Right renal cortex interstitium (tissue), 3 donors: ENCODE data around the gene ESYT2. TPM values are rescaled to one million over a fixed set of nuclear protein-coding genes. Genes with fewer than 3 reads are reported as not detected.

ENCODE experiments used
- DNase-seq, 3 donors: peaks; one replicate each; pipeline ENCODE4 v3.0.0-alpha.2; 2013; ENCODE audit warnings: low read depth in 3 of 3, low spot score in 2 of 3
- polyA plus RNA-seq, 3 donors: library from polyadenylated mRNA; unstranded; fragments of 120-200 nt; gene quantifications; one replicate each; pipeline ENCODE4 v1.2.1, GENCODE V29; 2013; ENCODE audit not compliant: insufficient read length in 3 of 3

Gene ESYT2
- polyA plus RNA-seq, 3 donors = 47.1 to 48.0 (median 47.7) TPM

DNA sequence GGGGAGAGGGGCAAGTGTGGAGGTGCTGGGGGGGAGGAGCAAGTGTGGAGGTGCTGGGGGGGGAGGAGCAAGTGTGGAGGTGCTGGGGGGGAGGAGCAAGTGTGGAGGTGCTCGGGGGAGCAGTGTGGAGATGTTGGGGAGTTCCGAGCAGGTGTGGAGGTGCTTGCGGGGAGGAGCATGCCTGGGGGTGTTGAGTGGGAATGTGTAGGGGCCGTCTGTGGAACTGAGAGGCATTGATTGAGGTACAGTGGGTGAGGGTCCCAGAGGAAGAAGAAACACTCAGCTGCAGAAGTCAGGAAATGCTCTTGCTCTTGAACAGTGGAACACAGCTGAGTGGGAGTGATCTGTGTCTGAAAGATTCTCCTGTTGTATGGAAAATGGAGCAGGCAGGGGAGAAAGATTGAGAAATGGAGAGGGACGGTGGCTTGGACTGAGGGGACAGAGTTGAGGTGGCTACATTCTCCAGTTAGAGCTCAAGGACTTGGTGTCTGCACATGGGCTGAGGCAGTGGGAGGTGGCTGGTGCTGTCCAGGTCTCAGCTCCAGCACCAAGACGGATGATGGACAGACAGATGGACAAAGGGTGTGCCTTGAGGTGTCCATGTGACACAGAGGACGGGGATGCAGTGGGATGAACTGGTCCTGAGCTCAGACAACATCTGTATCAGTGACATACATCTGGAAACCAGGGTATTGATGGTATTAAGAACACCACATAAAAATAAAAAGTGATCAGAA is 99.5 kb downstream of the ESYT2 start:
- DNase-seq = no peak

DNA sequence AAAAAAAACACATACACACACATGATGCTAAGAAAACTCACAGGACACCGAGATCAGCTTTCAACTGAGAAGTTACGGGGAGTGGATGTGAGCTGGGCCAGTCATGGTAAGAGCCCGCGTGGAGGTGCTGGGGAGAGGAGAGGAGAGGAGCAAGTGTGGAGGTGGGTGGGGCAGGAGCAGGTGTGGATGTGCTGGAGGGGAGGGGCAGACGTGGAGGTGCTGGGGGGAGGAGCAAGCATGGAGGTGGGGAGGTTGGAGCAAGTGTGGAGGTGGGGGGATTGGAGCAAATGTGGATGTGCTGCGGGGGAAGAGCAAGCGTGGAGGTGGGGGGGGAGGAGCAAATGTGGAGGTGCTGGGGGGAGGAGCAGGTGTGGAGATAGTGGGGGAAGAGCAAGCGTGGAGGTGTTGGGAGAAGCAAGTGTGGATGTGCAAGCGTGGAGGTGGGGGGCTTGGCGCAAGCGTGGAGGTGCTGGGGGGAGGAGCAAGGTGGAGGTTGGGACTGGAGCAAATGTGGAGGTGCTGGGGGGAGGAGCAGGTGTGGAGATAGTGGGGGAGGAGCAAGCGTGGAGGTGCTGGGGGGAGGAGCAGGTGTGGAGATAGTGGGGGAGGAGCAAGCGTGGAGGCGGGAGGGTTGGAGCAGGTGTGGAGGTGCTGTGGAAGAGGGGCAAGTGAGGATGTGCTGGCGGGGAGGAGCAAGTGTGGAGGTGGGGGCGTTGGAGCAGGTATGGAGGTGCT is 100.2 kb downstream of the ESYT2 start:
- no peak for DNase-seq

DNA sequence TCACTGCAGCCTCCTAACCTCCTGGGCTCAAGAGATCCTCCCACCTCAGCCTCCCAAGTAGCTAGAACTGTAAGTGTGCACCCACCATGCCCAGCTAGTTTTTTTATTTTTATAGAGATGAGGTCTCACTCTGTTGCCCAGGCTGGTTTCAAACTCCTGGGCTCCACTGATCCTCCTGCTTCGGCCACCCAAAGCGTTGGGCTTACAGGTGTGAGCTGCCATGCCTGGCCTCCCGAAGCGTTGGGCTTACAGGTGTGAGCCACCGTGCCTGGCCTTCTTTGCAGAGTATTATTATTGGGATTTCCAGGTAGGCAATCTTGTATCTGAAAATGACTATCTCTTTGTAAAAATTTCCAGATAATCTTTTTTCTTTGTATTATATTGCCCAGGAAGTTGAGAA is 101.6 kb downstream of the ESYT2 start:
- DNase-seq = no peak

DNA sequence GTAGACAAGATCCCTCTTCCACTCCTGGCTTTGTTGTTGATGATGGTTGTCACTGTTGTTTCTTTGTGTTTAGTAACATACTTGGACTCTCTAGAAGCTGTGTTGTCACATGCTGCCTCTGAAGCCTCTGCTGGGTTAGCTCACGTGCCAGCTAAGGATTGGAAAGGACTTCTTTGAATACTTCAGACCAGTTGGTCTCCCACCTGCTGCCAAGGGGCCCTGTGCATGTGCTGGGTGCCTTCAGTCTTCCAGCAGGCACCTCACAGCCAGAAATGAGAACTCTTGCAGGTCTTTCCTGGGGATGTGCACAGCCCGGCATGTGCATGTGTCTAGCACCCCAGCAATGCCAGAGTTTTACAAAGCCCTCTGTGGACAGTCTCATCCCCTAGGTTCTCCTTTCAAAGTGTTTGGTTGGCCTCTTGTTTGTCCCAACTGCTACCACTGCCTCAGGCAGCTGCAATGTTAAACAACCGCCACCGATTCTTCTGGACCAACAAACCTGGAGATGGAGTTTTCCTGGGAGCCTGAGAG is 103.0 kb downstream of the ESYT2 start:
- no peak for DNase-seq

DNA sequence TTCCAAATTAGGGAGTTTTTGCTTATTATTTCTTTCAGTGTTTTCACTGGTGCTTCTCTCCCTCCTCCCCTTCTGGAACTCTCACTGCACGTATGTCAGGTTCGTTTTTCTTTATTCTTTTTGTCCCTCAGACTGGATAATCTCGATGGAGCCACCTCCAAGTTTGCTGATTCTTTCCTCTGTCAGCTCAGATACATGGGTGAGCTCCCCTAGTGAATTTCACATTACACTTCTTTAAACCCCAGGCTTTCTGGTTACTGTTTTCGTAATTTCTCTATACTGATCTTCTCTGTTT is 103.9 kb downstream of the ESYT2 start:
- DNase-seq = no peak

DNA sequence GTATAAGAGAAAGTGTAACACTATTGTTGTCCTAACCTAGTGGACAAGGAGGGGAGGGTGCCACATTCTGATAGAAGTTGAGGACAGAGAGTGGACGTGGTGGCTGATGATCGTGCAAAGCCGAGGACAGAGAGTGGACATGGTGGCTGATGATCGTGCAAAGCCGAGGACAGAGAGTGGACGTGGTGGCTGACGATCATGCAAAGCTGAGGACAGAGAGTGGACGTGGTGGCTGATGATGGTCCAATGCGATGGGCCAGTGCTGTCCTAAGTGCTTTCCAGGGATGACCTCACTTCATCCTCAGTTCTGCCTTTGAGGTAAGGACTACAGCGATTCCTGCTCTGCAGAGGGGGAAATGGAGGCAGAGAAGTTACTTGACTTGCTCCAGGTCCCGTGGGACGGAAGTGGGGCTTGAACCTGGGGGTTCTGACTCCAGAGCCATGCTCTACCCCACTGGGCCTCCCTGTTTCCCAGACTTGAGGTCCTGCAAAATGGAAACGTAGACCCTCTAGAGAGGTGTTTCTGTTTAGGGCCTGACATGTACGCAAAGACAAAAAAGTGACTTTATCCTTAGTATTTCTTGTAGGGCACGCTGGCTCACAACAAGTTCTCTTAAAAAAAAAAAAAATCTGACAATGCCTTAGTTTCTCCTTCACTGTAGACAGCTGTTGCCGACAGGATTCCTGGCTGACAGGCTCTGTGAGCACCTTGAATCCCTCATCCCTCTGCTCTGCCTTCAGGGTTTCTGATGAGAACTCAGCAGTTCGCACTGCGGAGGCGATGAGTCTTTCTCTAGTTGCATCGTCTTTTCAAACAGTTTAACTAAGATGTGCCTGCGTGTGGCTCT is 104.4 kb downstream of the ESYT2 start:
- DNase-seq = no peak

DNA sequence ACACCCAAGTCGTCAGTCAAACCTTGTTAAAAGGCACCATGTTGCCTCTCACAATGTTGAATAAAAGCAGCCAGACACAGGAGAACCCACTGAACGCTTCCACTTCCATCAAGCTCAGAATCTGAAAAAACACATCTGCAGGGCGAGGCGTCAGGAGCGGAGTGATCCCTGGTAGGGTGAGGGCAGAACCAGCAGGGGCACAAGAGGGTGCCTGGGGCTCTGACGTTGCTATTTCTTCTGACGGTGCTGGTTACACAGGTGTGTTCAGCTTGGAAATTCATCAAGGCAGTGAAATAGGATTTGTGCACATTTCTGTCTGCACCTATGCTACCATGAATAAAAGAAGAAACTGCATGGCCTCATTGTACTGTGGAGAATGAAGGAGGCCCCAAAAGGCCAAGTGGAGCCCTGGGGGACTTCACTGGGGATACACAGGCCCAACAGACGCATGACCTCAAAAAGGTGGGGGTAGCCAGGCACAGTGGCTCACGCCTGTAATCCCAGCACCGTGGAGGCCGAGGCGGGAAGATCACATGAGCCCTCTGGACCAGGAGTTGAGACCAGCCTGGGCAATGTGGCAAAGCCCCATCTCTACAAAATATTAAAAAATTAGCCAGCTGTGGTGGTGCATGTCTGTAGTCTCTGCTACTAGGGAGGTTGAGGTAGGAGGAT is 105.5 kb downstream of the ESYT2 start:
- no peak for DNase-seq

DNA sequence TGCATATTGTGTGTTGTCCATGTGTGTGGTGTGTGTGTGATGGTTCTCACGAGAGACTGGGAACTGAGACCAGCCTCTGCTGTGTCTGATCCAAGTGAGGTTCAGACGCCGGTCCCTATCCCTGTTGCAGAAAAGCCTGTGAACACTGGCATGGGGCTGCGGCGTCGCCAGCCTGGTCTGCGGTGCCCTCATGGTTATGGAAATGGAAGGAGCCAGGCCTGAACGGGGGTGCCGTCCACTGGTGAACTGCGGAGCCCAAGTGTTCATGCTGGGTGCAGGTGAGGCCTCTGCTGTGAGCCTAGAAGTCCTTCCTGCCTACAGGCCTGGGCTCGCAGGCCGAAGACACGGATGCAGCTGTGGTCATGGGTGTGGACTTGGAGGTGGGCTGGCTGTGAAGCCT is 106.0 kb downstream of the ESYT2 start:
- DNase-seq = no peak

DNA sequence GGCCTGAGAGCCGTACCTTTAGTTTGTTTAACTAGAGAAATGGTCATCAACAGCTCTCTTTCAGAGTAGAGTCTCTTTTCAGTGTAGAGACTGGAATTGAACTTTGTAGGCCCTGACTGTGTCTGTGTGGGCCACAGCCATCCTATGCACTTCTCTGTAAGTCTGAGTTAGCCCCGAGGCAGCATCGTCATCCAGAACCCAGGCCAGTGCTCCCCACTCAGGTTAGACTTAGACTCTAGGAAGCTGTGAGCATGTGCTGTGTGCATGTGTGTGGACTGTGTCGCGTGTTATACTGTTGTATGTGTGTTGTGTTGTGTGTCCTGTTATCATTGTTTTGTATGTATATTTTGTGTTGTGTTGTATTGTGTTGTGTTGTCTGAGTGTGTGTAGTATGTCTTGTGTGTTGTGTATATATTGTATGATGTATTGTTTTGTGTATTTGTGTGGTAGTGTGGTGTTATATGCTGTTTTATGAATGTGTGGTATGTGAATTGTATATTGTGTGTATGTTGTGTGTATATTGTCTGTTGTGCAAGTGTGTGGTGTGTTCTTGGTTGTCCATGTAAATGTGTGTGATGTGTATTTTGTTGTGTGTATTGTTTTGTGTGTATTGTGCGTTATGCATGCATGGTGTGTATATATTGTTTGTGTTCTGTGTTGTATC is 106.6 kb downstream of the ESYT2 start:
- no peak for DNase-seq

DNA sequence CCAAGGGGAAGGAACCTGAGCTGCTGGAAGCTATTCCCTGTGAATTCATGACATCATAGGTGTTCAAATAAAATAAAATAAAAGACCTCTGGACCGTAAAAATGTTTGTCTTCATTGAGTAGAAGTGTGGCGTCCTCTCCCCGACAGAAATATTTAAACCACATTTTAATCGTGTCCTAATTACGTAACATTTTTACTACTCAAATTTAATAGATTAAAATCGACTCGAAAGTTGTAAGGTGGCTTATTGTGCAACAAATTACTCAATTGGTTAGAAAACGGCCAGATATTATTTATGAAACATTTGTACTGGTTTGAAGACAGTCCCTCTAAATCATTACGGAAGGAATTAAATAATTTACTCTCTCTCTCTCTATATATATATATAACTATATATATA is 109.2 kb downstream of the ESYT2 start:
- no peak for DNase-seq

DNA sequence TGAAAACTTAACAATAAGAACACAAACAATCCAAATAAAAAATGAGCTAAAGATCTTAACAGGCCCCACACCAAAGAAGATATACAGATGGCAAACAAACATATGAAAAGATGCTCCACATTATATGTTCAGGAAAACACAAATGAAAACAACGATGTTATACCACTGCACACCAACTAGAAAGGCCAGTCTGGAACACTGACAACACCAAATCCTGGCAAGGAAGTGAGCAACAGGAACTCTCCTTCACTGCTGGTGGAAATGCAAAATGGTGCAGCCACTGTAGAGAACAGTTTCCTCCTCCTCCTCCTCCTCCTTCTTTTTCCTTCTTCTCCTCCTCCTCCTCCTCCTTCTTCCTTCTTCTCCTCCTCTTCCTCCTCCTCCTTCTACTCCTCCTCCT is 112.5 kb downstream of the ESYT2 start:
- no peak for DNase-seq

DNA sequence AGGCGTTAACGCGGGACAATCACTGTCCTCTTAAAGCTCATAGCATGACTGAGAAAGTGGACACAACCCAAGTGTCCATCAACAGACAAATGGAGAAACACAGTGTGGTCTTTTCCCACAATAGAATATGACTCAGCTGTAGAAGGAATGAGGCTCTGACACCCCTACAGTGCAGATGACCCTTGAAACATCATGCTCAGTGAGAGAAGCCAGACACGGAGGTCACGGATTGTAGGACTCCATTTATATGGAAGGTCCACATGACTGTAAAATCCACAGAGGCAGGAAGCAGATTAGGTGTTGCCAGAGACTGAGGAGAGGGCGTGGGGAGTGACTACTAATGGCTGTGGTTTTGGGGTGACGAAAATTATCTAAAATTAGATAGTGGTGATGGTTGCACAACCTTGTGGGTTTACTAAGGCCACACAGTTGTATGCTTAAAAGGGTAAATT is 118.6 kb downstream of the ESYT2 start:
- DNase-seq = no peak

DNA sequence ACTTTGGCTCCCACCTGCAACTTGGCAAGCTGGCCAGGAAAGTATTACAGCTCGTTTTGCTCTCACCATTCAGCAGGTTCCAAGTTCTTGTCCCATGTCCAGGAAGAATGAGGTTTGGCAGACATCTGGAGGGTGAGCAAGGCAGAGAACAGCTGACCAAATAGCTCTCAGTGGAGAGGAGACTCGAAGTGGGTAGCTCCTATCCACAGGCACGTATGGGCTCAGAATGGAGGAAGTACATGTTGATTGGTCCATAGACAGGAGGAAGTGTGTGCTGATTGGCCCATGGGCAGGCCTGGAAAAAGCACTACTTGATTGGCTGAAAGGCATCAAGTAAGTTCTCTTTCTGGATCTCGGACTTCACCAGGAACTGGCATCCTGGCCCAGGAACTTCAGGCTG is 121.7 kb downstream of the ESYT2 start:
- no peak for DNase-seq

DNA sequence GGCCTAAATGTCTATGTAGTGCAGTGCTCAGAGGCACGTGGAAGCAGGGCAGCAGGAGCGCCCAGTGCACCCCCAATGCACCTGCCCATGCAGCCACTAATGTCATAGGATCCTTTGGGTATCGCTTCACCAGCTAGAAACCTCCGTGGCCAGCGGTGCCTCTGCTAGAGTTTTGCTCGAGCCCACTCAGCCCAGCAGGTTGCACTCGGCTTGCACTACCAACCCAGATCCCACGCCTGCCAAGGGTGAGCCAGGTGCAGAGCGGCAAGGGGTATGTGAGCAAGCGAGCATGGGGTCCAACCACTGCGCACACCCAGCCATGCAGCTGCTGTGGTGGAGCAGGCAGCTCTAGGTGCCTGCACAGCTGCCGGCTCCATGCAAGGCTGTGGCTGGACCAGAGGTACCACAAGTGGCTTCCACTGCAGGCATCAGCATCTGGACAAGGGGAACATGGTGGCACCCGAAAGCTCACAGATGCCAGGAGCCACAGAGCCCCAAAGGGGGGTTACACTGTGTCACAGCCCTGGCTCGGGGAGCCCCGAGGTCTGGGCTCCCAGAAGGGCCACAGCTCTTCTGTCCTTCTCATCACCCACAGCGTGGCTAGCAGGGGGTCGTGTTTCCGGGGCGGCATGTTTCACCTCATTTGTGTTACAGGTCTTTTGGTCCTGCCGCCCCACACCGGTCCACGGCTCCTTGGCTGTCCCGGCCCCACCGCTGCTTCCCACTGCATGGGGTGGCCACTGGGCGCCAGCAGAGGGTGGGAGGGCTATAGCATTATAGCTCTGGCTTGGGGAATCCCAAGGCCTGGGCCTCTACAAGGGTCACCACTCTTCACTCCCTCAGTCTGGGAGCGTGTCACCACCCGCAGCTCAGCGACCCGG is 122.4 kb downstream of the ESYT2 start:
- no peak for DNase-seq

DNA sequence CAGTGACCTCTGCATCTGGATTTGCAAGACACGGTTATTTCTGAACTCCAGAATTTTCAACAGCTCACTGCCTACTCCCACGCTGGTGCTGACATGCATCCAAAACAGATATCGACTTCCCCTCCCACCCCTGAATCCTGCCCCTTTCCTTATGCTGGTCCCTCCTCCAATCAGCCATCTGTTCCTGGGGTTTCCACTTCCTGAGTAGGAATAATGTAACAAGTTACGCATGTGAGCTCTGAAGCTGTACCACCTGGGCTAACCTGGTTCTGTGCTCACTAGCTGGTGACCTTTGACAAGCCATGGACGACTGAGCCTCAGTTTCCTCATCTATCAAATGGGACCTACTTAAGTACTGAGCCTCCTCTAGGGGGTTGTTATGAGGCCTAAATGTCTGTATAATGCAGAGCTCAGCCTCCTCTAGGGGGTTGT is 123.0 kb downstream of the ESYT2 start:
- no peak for DNase-seq

DNA sequence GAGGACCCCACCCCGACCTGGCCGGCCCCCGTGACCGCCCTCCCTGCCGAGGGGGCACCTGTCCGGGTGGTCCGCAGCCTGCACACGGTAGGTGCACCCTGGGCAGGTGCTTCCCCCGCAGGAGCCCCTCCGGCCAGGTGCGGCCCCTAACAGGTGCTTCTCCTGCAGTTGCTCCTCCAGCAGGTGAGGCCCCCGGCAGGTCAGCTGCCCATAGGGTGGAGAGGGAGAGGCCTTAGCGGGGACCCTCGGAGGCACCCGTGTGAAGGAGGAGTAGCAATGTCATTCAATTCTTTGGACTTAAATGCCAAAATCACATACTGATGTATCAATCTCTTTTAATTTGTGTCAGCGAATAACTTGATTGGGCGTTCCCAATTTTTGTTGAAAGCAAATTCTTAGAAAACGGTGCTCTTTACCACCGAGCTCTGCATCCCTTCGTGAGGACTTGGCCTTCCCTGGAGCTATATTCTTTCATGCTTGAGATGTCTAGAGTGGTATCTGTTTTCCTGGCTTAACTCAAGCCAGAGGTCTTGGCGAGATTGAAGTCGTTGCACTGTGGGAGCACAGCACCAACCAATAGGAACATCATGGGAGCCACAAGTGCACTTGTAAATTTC is 124.0 kb downstream of the ESYT2 start:
- no peak for DNase-seq

DNA sequence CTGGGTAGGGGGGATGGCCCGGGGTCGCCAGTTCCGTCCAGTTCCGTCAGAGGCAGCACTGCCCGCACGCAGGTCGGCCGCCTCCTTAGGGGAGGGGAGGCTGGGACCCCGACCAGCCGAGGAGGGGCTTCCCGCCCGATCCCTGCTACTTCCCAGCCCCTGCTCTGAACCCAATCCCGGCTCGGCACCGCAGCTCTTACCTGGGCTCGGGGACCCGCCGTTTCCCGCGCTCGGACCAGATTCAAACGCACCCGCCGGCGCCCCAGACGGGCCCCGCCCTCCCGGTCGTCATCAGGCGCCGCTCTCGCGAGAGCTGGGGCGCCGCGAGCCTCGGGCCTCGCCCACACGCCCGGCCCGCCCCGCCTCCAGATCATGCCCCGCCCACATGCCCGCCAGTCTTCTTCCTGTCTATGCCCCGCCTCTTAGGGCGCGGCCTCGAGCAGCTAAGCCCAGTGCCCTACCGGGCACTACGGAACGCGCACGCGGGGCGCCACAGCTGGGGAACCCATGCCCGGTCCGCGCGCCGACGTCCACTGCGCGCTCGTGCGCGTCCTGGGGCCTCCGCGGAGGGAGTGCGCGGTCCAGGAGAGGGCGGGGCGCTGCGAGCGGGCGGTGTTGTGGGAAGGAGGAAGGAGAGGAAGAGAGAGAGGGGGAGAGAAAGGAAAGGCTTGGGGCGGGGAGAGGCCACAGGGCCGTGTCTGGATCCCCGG is 124.6 kb downstream of the ESYT2 start, which contains the start of gene NCAPG2:
NCAPG2 (minus strand) TSS at position 281 of the 710 bp plus-strand sequence. CDS start 2,905 bp downstream, outside the sequence.
- peak; percentile 84 to 95 (median 91) for DNase-seq
